H1 (cell line): Measurements from ENCODE around the gene RAB11B. TPM values are rescaled to one million over a fixed set of nuclear protein-coding genes. Genes with fewer than 3 reads are reported as not detected.

Experiments used
- CTCF ChIA-PET: fragments of 300-600 bp; sonication (Branson Sonifier 250); formaldehyde crosslinking; loops from one replicate; lab custom pipeline; 2021; ENCODE audit not compliant: partially characterized antibody; lab: Charles Lee
- POLR2A ChIA-PET: fragments of 300-600 bp; sonication (Branson Sonifier 250); formaldehyde crosslinking; loops from one replicate; lab custom pipeline; 2021; ENCODE audit warnings: inconsistent platforms; ENCODE audit not compliant: partially characterized antibody; lab: Charles Lee
- DNase-seq, 2 experiments: peaks; one replicate each; pipeline versions ENCODE4 v3.0.0 to v3.0.0-alpha.2; 2010 to 2022; ENCODE audit warnings: low spot score in 2 of 2, low read depth in 1 of 2, mixed read lengths in 1 of 2
- FAIRE-seq: peaks from 2 replicates; lab custom pipeline; 2011; peaks lifted over from hg19 to GRCh38; lab: Jason Lieb, UNC
- H2AFZ ChIP-seq: 2 replicates; pipeline ENCODE4 v1.8.1; 2012; ENCODE audit warnings: low read length, inconsistent platforms
- H2AK5ac ChIP-seq: 2 replicates; pipeline ENCODE4 v1.6.1; 2013; ENCODE audit warnings: low read depth, low read length
- H2BK120ac ChIP-seq: replicated peaks from 2 replicates; pipeline ENCODE3; 2013; ENCODE audit warnings: low read depth, low read length, inconsistent platforms
- H2BK12ac ChIP-seq: 2 replicates; pipeline ENCODE4 v1.6.1; 2013; ENCODE audit warnings: low read depth, low read length
- H2BK15ac ChIP-seq: 2 replicates; pipeline ENCODE4 v1.6.1; 2013; ENCODE audit warnings: low read length
- H2BK20ac ChIP-seq: 2 replicates; pipeline ENCODE4 v1.6.1; 2013; ENCODE audit warnings: low read length
- H2BK5ac ChIP-seq: 2 replicates; pipeline ENCODE4 v1.6.1; 2013; ENCODE audit warnings: low read depth, low read length
- H3K14ac ChIP-seq: 2 replicates; pipeline ENCODE4 v1.6.1; 2013; ENCODE audit warnings: inconsistent platforms; ENCODE audit not compliant: insufficient read length
- H3K18ac ChIP-seq: 2 replicates; pipeline ENCODE4 v1.6.1; 2013; ENCODE audit warnings: low read length; ENCODE audit errors: extremely low read depth
- H3K23ac ChIP-seq: 2 replicates; pipeline ENCODE4 v1.6.1; 2013; ENCODE audit warnings: inconsistent platforms; ENCODE audit not compliant: insufficient read length
- H3K23me2 ChIP-seq: 2 replicates; pipeline ENCODE4 v1.6.1; 2013; ENCODE audit warnings: low read depth, low read length
- H3K27ac ChIP-seq: 2 replicates; pipeline ENCODE4 v1.6.1; 2011; ENCODE audit warnings: low read depth, low read length, inconsistent platforms
- H3K27me3 ChIP-seq, 4 experiments: replicated peaks in 1 of 4; 1 replicate in 1 of 4; 2 replicates in 3 of 4; pipeline versions ENCODE4 v1.6.1 to v1.8.1; 2011 to 2013; ENCODE audit warnings: low read length in 3 of 4, mild to moderate bottlenecking in 3 of 4, inconsistent platforms in 2 of 4, mixed read lengths in 2 of 4, moderate library complexity in 1 of 4; ENCODE audit not compliant: control insufficient read depth in 3 of 4, insufficient read depth in 3 of 4; ENCODE audit errors: extremely low read depth in 1 of 4
- H3K36me3 ChIP-seq, 4 experiments: 2 replicates each; pipeline versions ENCODE4 v1.6.1 to v1.8.1; 2011 to 2013; ENCODE audit warnings: mild to moderate bottlenecking in 4 of 4, low read length in 3 of 4, moderate library complexity in 2 of 4, control low read depth in 1 of 4, inconsistent platforms in 1 of 4; ENCODE audit not compliant: insufficient read depth in 4 of 4, control insufficient read depth in 2 of 4
- H3K4ac ChIP-seq: replicated peaks from 2 replicates; pipeline ENCODE3; 2013; ENCODE audit warnings: low read length, low read depth, mixed read lengths, inconsistent platforms; ENCODE audit not compliant: insufficient read length
- H3K4me1 ChIP-seq, 4 experiments: replicated peaks in 1 of 4; 1 replicate in 1 of 4; 2 replicates in 3 of 4; pipeline versions ENCODE4 v1.6.1 to v1.8.1; 2011 to 2013; ENCODE audit warnings: low read length in 3 of 4, inconsistent platforms in 2 of 4, mixed read lengths in 1 of 4; ENCODE audit not compliant: insufficient read depth in 4 of 4, control insufficient read depth in 3 of 4
- H3K4me2 ChIP-seq, 2 experiments: 2 replicates each; pipeline versions ENCODE4 v1.6.1 to v1.8.1; 2011 to 2013; ENCODE audit warnings: low read depth in 2 of 2, low read length in 2 of 2, control low read depth in 1 of 2, inconsistent platforms in 1 of 2, mild to moderate bottlenecking in 1 of 2; ENCODE audit not compliant: insufficient read depth in 1 of 2
- H3K4me3 ChIP-seq, 4 experiments: fragments of 200-600, 300-600 bp in 1 of 4; sonication (generic), shearing (Covaris generic), sonication (Bioruptor Twin) in 1 of 4; 2 replicates each; pipeline versions ENCODE4 v1.5.1 to v1.8.1; 2011 to 2016; ENCODE audit warnings: low read length in 4 of 4, low read depth in 3 of 4, control low read depth in 2 of 4, inconsistent platforms in 2 of 4, mild to moderate bottlenecking in 2 of 4, mixed read lengths in 1 of 4, moderate library complexity in 1 of 4; ENCODE audit not compliant: insufficient read depth in 2 of 4; ENCODE audit errors: extremely low read depth in 1 of 4
- H3K56ac ChIP-seq: replicated peaks from 2 replicates; pipeline ENCODE3; 2013; ENCODE audit warnings: low read depth, mild to moderate bottlenecking, mixed read lengths, low read length, inconsistent platforms; ENCODE audit not compliant: insufficient read length
- H3K79me1 ChIP-seq: 2 replicates; pipeline ENCODE4 v1.6.1; 2013; ENCODE audit warnings: low read depth, low read length, control low read depth
- H3K79me2 ChIP-seq, 2 experiments: 2 replicates each; pipeline versions ENCODE4 v1.6.1 to v1.8.1; 2012 to 2013; ENCODE audit warnings: low read length in 2 of 2, mild to moderate bottlenecking in 2 of 2, inconsistent platforms in 1 of 2; ENCODE audit not compliant: insufficient read depth in 2 of 2, control insufficient read depth in 1 of 2
- H3K9ac ChIP-seq, 4 experiments: replicated peaks in 1 of 4; 1 replicate in 1 of 4; 2 replicates in 3 of 4; pipeline versions ENCODE4 v1.6.1 to v1.8.1; 2011 to 2013; ENCODE audit warnings: low read depth in 3 of 4, low read length in 3 of 4, control low read depth in 2 of 4, mild to moderate bottlenecking in 2 of 4, moderate library complexity in 2 of 4, inconsistent platforms in 1 of 4; ENCODE audit errors: extremely low read depth in 1 of 4
- H3K9me3 ChIP-seq, 2 experiments: 2 replicates each; pipeline versions ENCODE4 v1.6.1 to v1.8.1; 2012 to 2013; ENCODE audit warnings: mild to moderate bottlenecking in 2 of 2, moderate library complexity in 2 of 2, control low read depth in 1 of 2, inconsistent platforms in 1 of 2, low read depth in 1 of 2, low read length in 1 of 2, mixed read lengths in 1 of 2; ENCODE audit not compliant: insufficient read depth in 2 of 2
- H4K20me1 ChIP-seq, 2 experiments: replicated peaks in 1 of 2; 2 replicates each; pipeline versions ENCODE3 to v1.8.1; 2011 to 2013; ENCODE audit warnings: inconsistent platforms in 2 of 2, low read length in 2 of 2, mild to moderate bottlenecking in 1 of 2; ENCODE audit not compliant: insufficient read depth in 2 of 2, control insufficient read depth in 1 of 2
- H4K5ac ChIP-seq: 2 replicates; pipeline ENCODE4 v1.6.1; 2013; ENCODE audit warnings: low read length, low read depth, mixed read lengths, inconsistent platforms; ENCODE audit not compliant: insufficient read length
- H4K8ac ChIP-seq: 2 replicates; pipeline ENCODE4 v1.8.0; 2013; ENCODE audit warnings: mild to moderate bottlenecking, moderate library complexity, low read length, inconsistent platforms; ENCODE audit not compliant: insufficient read depth; ENCODE audit errors: extremely low read depth
- H4K91ac ChIP-seq: replicated peaks from 2 replicates; pipeline ENCODE3; 2013; ENCODE audit warnings: low read length, mixed read lengths, inconsistent platforms; ENCODE audit not compliant: insufficient read length
- GTF2F1 ChIP-seq: IDR thresholded peaks from 2 replicates; pipeline ENCODE4 v1.6.1; 2012; ENCODE audit warnings: low read depth, low read length, improper control_type of control experiment, borderline replicate concordance
- HDAC6 ChIP-seq: IDR thresholded peaks from one replicate; pipeline ENCODE4 v1.7.1; 2012; ENCODE audit warnings: low read depth, mild to moderate bottlenecking, inconsistent platforms, low read length, moderate library complexity
- KDM1A ChIP-seq: fragments of 200-600, 300-600 bp; sonication (generic); IDR thresholded peaks from 2 replicates; pipeline ENCODE4 v1.7.1; 2016; ENCODE audit warnings: mild to moderate bottlenecking, low read length, borderline replicate concordance
- NRF1 ChIP-seq: IDR thresholded peaks from 2 replicates; pipeline ENCODE4 v1.6.1; 2011; ENCODE audit warnings: mild to moderate bottlenecking, low read depth, low read length, improper control_type of control experiment
- PHF8 ChIP-seq: fragments of 200-600 bp; sonication (generic); conservative IDR thresholded peaks from 2 replicates; pipeline ENCODE4 v1.7.1; 2012; ENCODE audit warnings: low read depth, mild to moderate bottlenecking, inconsistent platforms, low read length, moderate library complexity
- POLR2A ChIP-seq, 2 experiments: IDR thresholded peaks; 1 replicate in 1 of 2; 2 replicates in 1 of 2; pipeline ENCODE4 v1.6.1; 2011; ENCODE audit warnings: low read depth in 2 of 2, low read length in 2 of 2, mild to moderate bottlenecking in 2 of 2; ENCODE audit errors: control extremely low read depth in 1 of 2
- RNF2 ChIP-seq: fragments of 200-900, 300-1000 bp; sonication (generic); IDR thresholded peaks from 2 replicates; pipeline ENCODE4 v1.7.1; 2016; ENCODE audit warnings: borderline replicate concordance, low read depth, mild to moderate bottlenecking, antibody characterized with exemption, low read length; ENCODE audit not compliant: poor library complexity, severe bottlenecking; ENCODE audit errors: missing control alignments
- SAP30 ChIP-seq: fragments of 300-600 bp; sonication (generic); IDR thresholded peaks from 2 replicates; pipeline ENCODE4 v1.7.1; 2012; ENCODE audit warnings: low read length, moderate library complexity, mild to moderate bottlenecking, inconsistent platforms; ENCODE audit not compliant: insufficient read depth, insufficient replicate concordance
- SIN3A ChIP-seq, 2 experiments: IDR thresholded peaks in 1 of 2; conservative IDR thresholded peaks in 1 of 2; 2 replicates each; pipeline ENCODE4 v1.6.1; 2011 to 2012; ENCODE audit warnings: low read length in 2 of 2, improper control_type of control experiment in 1 of 2, low read depth in 1 of 2, mild to moderate bottlenecking in 1 of 2
- SP4 ChIP-seq: IDR thresholded peaks from 2 replicates; pipeline ENCODE4 v1.6.1; 2012; ENCODE audit warnings: low read length, inconsistent platforms
- YY1 ChIP-seq: IDR thresholded peaks from 2 replicates; pipeline ENCODE4 v1.6.1; 2011; ENCODE audit warnings: low read depth, mild to moderate bottlenecking, low read length
- WGBS, 2 experiments: shearing (Covaris generic) in 1 of 2; methylation state at CpG; one replicate each; pipeline versions ENCODE4 v1.1.6 to v1.1.7; 2013 to 2015; ENCODE audit warnings: low lambda C conversion rate in 2 of 2, mixed read lengths in 2 of 2, inconsistent platforms in 1 of 2, low coverage in 1 of 2, missing lambda C conversion rate in 1 of 2; ENCODE audit not compliant: insufficient replicate concordance in 2 of 2, insufficient coverage in 1 of 2, insufficient read length in 1 of 2; ENCODE audit errors: extremely low coverage in 1 of 2, missing lambda C conversion rate in 1 of 2; 5-methylcytosine and 5-hydroxymethylcytosine counted together
- polyA plus RNA-seq, 7 experiments: library from polyadenylated mRNA; depleted of rRNA in 3 of 7; stranded (reverse) in 5 of 7; unstranded in 2 of 7; fragments of >200 nt in 5 of 7; fragments of 200-250 nt in 2 of 7; gene quantifications; 1 replicate in 5 of 7; 2 replicates in 1 of 7; 4 replicates in 1 of 7; pipeline versions ENCODE4 v1.2.1 to v1.2.3, GENCODE V29; 2011 to 2013; ENCODE audit warnings: missing spikeins in 2 of 7, mixed read lengths in 2 of 7
- total RNA-seq: library from RNA; stranded (reverse); fragmentation: NEBNext Ultra II Directional; extraction: Animal tissue kit (Norgen Biotek cat#: 25700); gene quantifications from 2 replicates; pipeline ENCODE4 v1.2.1, GENCODE V29; 2021
- TF ChIP-seq, protein P1 (sequence below): IDR thresholded peaks from 2 replicates; pipeline ENCODE4 v1.6.1; 2011; ENCODE audit warnings: low read length, improper control_type of control experiment

Gene RAB11B
- total and polyA plus RNA-seq, 2 of the 8 experiments (the other 6 are each of a cell fraction or from before 2014, with no cell fraction given): 50.2 to 85.8 TPM

DNA sequence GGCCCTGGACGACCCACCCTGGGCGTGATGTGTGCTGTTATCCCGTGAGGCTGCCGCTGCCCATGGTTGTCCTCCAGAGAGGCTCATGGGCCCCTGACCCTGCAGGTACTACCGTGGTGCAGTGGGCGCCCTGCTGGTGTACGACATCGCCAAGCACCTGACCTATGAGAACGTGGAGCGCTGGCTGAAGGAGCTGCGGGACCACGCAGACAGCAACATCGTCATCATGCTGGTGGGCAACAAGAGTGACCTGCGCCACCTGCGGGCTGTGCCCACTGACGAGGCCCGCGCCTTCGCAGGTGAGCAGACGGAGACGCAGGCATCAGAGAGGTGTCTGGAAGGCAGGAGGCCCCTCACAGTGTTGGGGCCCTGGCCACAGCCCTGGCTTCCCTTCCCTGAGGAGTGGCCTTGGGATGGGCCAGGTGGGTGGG is 11.8 kb downstream of the RAB11B start:
- no peak overlapping the region for H3K23ac ChIP-seq
- H3K56ac ChIP-seq: no peak overlapping the region
- no peak overlapping the region for H2BK20ac ChIP-seq
- peaks cover 0 to 16% of the 10 kb centered on the region in 2 experiments; a peak in 1 of 4 replicates for H3K79me2 ChIP-seq
- no peak overlapping the region for H3K4me3 ChIP-seq
- H3K79me1 ChIP-seq: peaks cover 15% of the 10 kb centered on the region
- CTCF ChIA-PET: interaction anchor here (1.0 to 3.5 kb wide), 2 partner anchors 7 to 12 kb away, joined by 3 to 11 read pairs; partner anchors contain the start of gene MARCHF2
- no peaks in the 10 kb centered on the region for H3K23me2 ChIP-seq
- H3K36me3 ChIP-seq: peaks cover 0 to 18% (median 10%) of the 10 kb centered on the region in 4 experiments; a peak in 5 of 8 replicates
- peaks cover 5 to 27% of the 10 kb centered on the region in 2 experiments for H4K20me1 ChIP-seq
- H4K8ac ChIP-seq: no peak overlapping the region
- H2BK15ac ChIP-seq: no peak overlapping the region
- no peak overlapping the region for H3K9ac ChIP-seq
- H3K4me2 ChIP-seq: no peak overlapping the region
- H3K9me3 ChIP-seq: no peaks in the 10 kb centered on the region
- H4K91ac ChIP-seq: no peak overlapping the region
- no peak for DNase-seq
- H2AFZ ChIP-seq: no peak overlapping the region
- no peak overlapping the region for H2BK5ac ChIP-seq
- H2BK120ac ChIP-seq: no peak overlapping the region
- FAIRE-seq: no peak
- H3K4ac ChIP-seq: no peak overlapping the region
- WGBS, 2 experiments: 95% methylated on average over 15 of the region's 21 CpGs; no CpG with 5 or more reads in 1 of the 2 experiments
- H2AK5ac ChIP-seq: no peak overlapping the region
- H2BK12ac ChIP-seq: no peak overlapping the region
- no peaks in the 10 kb centered on the region; a peak in 3 of 7 replicates for H3K4me1 ChIP-seq
- no peak overlapping the region for H3K18ac ChIP-seq
- H3K14ac ChIP-seq: no peak overlapping the region
- no peaks in the 10 kb centered on the region for H3K27me3 ChIP-seq
- H4K5ac ChIP-seq: no peak overlapping the region
- POLR2A ChIA-PET: interaction anchor here (0.6 to 3.0 kb wide), 3 partner anchors 11 to 45 kb away, joined by 3 to 9 read pairs (median 5); no protein-coding TSS in a partner anchor
- H3K27ac ChIP-seq: no peak overlapping the region
- TF ChIP-seq POLR2A (IDR thresholded peaks at IDR 0.05; ENCODE audit: control extremely low read depth in 1 of 2, low read depth in 2 of 2, low read length in 2 of 2) (no peak), GTF2F1 (no peak), KDM1A (no peak), SP4 (no peak), SIN3A (conservative IDR thresholded peaks at IDR 0.05 in 1 of 2, IDR thresholded peaks at IDR 0.05 in 1 of 2; ENCODE audit: low read depth in 1 of 2, low read length in 2 of 2) (no peak), HDAC6 (no peak), SAP30 (no peak), YY1 (no peak), NRF1 (no peak), PHF8 (no peak), RNF2 (no peak)
- TF ChIP-seq, protein P1, sequence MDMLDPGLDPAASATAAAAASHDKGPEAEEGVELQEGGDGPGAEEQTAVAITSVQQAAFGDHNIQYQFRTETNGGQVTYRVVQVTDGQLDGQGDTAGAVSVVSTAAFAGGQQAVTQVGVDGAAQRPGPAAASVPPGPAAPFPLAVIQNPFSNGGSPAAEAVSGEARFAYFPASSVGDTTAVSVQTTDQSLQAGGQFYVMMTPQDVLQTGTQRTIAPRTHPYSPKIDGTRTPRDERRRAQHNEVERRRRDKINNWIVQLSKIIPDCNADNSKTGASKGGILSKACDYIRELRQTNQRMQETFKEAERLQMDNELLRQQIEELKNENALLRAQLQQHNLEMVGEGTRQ: no peak
